Gastrocnemius medialis (tissue), 4 donors: ENCODE measurements around the gene COMMD3.

ENCODE experiments used
- CTCF ChIP-seq, 5 experiments: fragments of 450-650 bp in 3 of 5; fragments of 200-600 bp in 2 of 5; sonication (generic) in 2 of 5; IDR thresholded peaks in 4 of 5; conservative IDR thresholded peaks in 1 of 5; 1 replicate in 4 of 5; 2 replicates in 1 of 5; pipeline ENCODE4 v1.5.1; 2016 to 2019; ENCODE audit warnings: antibody characterized with exemption in 5 of 5, mild to moderate bottlenecking in 3 of 5, moderate library complexity in 3 of 5
- POLR2A ChIP-seq, 2 donors: fragments of 450-650 bp; IDR thresholded peaks; one replicate each; pipeline ENCODE4 v1.6.1; 2017; ENCODE audit warnings: antibody characterized with exemption in 2 of 2, mild to moderate bottlenecking in 2 of 2, moderate library complexity in 2 of 2

GRCh38 chr10:22338185-22338900, 22.2 kb downstream of the COMMD3 start:
- TF ChIP-seq POLR2A (IDR thresholded peaks at IDR 0.05) = no peak
- TF ChIP-seq CTCF (IDR thresholded peaks at IDR 0.05 in 4 of 5, conservative IDR thresholded peaks at IDR 0.05 in 1 of 5) = no peak
